NCI-H2171 treated with DMSO at 0.1 percent for 48 hours (cell line): Measurements from ENCODE around the gene PERCC1.
"Not testable (repeated sequence)": the region's sequence is repeated elsewhere in the genome, so short reads cannot be mapped to it uniquely, and the experiment has no call there.

Experiments used
- DNase-seq: peaks from one replicate; lab custom pipeline; 2025; lab: John Stamatoyannopoulos, UW

The PERCC1 gene

DNA sequence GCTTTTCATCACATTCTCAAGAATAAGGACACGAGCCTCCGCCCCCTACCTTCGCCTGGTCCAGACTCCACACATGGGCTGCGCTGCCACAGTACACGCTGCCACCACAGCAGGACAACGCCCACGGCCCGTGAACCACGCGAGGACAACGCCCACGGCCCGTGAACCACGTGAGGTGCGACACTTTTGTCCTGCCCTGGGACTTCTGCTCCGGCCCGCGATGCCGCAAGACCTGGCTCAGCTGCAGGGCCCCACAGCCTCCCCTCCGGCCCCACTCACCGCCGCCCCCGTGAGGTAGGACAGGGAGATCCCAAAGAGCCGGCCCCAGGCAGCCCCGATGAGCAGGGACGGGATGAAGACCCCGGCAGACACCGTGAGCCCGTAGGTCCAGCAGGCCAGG, 19.3 kb downstream of the PERCC1 start:
- no peak for DNase-seq

DNA sequence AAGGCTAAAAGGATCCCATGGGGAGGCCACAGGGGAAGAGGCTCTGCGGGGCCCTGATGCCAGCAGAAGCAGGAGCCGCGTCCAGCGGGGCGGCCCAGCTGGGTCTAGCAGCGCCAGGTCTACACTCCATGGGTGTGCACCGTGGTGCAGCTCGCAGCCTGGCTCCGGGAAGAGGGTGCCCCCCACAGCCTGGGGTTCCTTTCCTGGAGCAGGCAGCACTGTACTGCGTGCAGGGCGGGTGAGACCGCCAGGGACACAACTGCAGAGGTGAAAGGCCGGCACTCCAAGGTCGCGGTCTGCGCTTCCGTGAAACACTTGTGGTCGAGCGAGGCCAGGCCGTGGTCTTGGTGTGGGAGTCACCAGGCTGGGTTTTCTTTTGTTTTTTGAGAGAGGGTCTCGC, 20.0 kb downstream of the PERCC1 start:
- no peak for DNase-seq

DNA sequence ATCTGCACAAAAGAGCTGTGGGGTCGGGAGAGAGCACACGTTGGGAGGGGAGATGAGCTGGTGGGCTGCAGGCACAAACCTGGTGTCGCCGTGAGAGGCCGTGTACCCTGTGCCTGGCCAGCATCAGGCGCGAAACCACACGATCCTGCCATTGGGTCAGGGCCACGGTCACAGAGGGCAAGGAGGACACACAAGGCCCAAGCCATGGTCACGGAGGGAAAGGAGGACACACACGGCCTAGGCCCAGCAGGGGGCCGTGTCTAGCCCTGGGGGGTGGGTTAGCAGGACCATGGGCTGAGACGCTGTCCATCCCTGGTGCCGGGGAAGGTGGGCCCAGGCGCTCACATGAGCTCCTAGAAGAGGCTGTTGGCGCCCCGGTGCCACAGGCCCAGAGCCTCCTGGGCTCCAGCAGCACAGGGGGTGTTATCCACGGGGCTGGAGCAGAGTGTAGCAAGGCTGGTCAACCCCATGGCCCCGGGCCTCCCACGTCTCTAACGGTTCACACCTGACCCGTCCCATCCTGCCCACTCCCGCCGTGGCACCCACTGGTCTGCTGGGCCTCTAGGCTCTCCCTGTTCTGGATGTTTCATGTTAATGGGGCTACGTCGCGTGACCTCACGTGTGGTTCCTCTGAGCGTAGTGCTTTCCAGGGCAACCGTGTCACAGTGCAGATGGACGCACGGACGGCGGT, 21.0 kb downstream of the PERCC1 start:
- DNase-seq: no peak

DNA sequence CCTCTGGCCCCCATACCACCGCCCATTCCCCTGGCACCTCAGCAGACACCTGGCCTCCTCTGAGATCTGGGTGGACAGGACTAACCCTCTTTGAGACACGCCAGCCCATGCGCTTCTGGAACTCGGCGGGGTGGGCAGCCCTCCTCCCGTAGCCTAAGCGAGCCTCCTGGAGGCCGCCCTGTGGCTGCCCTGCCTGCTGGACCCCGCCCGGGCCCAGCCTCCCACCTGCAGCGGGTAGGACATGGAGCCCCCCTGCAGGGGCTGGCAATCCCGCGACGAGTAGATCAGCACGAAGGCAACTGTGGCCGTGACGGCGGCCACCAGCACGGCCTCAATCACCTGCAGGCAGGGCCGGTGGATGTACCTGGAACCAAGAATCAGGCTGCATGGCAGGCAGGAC, 21.7 kb downstream of the PERCC1 start:
- DNase-seq: no peak

DNA sequence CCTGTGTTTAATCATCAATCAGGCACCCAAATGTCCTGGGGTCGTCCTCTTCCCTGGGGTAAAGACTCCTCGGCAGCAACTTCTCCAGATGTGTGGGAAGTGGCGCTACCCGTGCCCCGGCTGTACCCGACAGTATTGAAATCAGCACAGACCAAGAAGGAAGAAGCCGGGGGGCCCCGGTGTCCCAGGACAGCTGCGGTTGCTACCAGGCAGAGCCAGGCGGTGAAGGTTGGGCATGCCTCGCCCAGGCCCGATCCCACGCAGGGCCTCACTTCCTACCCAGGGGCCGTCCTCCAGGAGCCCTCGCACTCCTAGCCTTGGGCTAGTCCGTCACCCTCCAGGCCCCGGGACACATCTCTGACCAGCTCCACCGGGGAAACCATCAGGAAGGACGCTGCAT, 22.4 kb downstream of the PERCC1 start:
- no peak for DNase-seq

DNA sequence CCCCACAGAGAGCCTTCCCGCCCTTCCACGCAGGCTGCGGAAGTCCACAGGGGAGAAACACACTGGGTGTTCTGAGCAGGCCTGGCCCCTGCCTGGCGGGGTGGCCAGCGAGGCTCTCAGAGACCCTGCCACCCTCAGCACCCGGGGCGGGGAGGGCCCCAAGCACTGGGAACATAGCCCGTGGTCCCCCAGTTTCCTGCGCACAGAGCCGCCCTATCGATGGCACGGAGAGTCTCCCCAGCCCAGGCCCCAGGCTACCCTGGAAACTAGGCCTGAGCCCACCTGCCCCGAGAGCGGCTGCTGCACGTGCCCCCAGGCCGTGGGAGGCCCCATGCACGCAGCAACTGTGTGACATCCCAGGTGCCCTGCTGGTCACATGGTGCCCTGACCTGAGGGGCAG, 23.7 kb downstream of the PERCC1 start:
- DNase-seq: no peak

DNA sequence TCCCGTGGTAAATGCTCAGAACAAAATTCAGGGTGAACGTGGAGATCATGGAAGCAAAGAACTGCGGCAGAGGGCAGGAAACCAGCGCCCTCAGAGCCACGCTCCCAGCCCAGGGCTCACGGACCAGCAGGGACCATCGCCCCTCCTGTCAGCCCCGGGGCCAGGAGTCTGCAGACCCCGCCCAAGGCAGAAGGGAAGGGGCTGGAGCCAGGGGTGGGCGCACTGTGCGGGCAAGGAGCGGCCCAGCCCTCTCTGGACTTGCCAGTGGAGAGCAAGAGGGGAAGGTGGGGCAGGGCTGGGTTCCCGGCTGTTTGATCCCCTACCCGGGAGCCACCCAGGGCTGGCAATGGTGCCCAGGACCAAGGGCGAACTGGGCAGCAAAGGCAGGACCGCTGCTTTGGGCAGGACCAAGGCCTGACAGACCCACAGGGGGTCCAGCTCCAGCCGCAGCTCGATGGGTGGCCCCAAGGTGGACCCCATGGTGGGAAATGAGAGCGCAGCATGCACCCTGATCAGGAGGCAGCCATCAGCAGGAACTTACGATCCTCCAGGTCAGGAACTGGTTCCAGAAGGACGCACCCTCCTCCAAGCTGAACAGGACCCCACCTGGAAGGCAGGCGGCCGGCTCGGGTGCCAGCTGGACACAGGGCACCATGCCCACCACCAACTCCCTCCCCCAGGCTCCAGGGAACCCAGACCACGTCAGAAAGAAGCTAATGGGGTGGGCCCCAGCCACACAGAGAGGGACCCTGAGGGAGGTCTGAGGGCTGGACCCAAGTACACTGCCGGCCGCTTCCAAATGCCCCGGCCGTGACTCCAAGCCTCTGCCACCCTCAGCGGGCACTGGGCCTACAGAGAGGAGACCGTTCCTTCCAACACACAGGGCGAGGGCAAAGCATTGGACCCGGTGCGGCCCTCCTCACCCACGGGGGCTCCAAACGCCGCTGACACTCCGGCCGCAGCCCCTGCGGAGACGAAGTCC, 24.6 kb downstream of the PERCC1 start:
- DNase-seq: no peak

DNA sequence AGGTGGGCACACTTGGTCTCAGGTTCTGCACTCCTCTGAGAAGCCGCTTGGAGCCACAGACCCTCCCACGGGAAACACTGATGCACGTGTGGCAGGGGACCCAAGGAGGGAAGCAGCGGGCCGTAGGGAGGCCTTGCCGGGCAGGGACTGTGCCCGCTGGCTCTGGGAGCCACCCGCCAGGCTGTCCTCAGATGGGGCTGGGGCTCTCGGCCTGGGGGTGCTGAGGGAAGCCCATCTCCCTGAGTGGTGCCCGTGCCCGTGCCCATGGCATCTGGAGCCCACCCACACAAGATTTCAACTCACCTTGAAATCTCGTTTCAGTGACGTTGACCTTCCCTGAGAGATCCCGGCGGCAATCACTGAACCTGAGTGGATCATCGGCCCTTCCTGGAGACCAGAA, 26.1 kb downstream of the PERCC1 start:
- DNase-seq: no peak

DNA sequence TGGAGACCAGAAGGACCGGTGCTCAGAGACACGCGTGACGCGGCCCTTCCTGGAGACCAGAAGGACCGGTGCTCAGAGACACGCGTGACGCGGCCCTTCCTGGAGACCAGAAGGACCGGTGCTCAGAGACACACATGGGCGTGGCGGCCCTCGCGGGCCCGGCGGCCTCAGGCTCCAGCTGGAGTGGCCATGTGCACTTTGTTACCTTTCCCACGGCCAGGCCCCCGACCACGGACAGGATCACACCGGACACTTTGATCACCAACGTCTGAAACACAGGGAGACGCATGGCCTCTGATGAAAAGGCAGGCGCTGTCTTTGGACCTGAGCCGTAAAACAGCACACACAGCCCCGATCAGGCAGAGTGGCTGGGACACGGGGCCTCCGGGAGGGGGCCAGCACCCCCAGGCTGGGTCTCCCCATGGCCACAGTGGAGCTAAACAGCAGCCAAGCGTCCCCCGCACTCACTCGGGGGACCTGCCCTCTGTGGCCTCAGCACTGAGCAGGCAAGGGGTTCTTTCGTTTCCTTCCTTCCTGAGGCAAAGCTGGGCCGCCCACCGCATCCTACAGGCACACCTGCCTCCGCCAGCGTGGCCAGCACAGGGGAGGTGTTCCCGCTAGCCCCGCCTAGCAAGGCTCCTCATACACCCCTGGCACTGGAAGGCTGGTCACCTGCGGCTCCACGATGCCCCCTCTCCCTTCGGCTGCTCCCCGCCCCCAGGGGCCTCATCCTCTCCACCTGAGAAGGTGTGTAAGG, 26.8 kb downstream of the PERCC1 start:
- no peak for DNase-seq

DNA sequence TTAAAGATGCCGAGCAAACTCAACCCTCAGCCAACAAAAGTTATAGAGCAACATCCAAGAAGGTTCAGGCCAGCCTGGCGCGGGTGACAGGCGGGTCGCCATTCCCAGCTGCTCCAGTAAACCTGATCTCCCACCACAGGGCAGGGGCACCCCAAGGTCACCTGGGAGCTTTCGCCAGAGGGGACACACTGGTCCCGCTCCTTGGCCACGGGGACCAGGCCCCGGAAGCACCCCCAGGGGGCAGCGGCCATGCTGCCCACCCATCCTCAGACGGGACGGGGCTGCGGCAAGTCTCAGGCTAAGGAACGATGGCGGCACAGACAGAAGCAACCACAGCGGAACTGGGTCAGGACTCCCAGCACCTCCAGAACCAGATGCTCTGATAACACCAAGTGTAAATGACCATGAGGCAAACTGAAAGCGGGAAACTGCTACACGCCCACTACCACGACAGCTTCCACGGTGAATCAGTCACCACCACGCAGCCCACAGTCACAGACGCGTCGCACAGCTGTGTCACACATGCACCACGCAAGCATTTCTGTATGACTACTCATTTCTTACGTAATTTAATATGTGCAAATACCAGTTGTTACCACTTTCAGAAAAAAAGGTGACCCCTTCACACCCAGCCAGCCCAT, 27.6 kb downstream of the PERCC1 start:
- DNase-seq: no peak

DNA sequence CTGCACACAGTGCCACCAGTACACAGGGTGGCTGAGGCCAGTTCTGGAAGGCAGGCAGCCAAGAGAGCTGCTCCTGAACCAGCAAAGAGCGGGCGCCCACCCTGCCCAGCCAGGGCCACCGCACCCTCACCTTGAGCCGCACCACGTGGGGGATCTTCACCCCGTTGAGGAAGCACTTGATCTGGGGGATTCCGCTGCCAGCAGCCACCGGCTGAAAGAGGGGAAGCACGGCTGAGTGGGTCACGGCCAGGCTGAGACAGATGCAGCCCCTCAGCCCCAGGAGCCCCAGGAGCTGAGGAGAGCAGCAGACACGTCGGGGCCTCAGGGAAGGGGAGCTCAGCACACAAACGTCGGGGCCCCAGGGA, 28.1 kb downstream of the PERCC1 start:
- DNase-seq: no peak

DNA sequence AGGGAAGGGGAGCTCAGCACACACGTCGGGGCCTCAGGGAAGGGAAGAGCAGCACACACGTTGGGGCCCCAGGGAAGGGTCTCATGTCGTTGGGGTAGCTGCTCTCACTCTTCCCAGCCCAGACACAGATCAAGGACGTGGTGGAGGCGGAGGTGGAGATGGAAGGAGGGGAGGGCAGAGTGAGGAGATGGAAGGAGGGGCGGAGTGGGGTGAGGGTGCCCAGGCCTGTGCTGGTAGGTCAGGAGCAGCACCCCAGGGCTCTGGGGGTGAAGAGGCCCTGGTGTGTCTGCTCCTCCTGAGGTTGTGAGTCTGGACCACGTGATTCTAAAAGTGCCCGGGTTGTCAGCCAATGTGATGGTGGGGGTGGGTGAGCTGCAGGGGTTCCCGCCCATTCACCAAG, 29.1 kb downstream of the PERCC1 start:
- no peak for DNase-seq

DNA sequence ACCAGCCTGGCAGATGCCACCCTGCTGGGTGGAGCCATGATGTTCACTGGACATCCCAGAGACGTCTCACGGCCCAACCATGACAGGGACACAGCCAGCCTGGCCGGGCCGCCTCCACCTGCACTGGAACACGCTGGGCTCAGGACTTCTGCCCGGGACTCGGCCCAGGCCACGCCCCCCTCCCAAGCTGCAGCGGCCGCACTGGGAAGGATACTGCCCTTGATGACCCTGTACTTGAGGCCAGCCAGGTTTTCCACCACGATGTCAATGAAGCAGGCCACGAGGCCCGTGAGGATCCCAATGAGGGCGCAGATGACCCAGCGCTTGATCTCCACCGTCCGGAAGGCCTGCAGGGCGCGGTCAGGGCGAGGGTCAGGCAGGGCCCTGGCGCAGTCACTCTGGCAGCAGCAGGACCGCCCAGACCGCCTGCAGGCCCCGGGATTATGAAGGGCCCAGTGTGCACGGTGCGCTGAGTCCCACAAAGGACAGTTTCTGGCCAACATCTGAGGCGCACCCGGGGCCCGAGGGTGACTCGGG, 29.8 kb downstream of the PERCC1 start:
- no peak for DNase-seq

DNA sequence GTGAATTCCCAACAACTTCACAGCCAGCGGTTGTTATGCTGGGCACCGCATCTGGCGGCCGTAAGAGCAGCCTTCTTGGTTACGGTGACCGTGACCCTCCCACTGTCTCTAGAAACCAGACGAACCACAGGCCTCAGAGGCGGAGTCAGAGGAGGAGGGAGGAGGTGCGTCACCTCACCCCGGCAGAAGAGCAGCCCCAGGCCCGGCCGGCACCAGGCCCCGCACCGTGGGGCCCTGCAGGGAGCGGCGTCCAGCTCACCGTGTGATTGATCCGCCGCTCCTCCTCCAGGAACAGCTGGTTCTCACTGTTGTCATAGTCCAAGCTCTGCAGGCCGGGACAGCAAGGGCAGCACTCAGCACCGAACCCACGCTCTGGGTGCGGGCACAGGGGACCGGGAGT, 30.3 kb downstream of the PERCC1 start:
- no peak for DNase-seq

DNA sequence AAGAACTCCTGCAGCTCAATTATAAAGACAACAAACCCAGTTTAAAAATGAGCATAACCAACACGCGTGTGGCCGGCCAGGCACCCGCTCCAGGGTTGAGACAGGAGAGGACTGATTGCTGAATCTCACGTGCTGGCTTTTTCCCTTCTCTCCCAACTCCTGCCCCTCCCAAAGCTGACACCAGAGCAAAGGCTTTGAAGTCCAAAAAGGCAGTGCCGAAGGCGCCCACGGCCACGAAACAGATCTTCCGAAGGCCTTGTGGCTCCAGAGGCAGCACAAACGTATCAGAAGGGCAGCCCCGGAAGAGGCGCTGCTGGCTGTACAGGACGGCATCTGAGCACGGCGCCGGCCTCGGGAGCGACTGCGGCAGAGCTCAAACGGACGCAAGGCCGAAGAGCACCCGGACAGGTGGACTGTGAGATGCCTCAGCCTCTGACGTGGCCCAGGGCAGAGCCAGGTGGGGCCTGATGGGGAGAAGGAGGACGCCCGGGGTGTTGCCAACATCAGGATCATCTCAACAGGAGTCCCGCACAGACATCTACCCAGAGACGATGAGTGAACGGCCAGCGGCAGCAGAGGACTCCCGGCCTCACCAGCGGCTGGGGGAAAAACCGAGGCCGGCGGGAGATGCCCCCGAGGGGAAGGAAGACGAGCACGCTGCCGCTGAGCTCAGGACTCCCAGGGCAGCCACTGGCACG, 33.5 kb downstream of the PERCC1 start:
- DNase-seq: no peak

DNA sequence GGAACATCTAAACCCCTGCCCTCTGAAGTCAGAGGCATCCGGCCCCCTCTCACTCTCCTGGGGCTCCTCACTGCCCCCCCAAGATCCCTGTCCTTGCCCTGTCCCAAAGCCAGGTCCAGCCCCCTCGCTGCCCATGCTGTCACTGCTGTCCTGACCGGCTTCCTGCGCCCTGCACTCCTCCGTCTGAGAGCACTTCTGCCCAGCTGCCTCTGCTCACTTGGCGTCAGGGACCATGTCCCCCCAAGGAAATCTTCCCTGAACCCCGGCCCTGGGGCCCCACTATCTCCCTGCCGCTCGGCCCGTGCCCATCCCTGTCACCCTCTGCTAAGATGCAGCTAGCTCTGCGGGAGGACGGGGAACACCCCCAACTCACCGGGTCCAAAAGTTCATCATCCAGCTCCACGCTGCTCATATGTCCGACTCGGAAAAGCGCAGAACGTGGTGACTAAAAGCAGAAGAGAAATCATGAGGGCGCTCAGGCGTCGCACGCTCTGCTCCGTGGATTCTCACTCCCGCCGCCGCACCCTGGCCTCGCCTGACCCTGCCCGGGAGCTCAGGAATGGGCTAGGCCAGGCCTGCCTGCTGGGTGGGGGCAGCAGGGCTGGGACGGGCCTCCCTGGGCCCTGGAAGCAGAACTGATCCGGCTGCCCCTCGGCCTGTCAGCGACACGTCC, 34.2 kb downstream of the PERCC1 start:
- no peak for DNase-seq

DNA sequence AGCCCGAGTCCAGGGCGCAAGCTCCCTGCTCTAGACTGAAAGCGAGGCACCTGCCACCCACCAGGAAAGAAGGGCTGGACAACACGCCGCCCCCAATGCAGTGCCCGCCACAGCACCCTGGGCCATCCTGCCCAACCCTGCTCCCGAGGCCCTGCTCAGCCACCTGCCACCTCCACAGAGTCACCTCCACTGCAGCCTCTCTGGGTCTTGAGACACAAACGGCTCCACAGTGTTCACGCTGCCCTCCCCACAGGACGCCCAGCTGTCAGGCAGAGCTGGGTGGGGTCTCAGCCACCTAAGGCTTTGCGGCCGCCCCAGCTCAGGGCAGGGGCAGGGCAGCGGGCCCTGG, 34.7 kb downstream of the PERCC1 start:
- DNase-seq: no peak

DNA sequence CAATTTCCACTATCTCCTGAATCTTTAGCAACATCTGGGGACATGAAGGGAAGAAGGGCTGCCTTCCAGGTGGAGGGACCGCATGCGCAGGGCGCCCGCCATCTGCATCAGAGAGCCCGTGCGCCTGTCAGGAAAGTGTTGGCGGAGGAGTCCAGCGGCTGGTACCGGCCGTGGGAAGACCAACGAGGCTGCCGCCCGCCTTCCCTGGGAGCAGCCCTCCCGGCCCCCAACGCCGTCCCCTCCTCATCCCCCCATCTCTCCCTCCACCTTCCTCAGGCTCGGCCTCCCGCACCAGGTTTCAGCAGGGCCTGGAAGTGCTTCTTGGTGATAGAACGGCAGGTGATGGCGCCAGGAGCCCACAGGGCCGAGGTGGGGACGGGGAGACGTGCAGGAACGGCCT, 35.2 kb downstream of the PERCC1 start:
- no peak for DNase-seq

DNA sequence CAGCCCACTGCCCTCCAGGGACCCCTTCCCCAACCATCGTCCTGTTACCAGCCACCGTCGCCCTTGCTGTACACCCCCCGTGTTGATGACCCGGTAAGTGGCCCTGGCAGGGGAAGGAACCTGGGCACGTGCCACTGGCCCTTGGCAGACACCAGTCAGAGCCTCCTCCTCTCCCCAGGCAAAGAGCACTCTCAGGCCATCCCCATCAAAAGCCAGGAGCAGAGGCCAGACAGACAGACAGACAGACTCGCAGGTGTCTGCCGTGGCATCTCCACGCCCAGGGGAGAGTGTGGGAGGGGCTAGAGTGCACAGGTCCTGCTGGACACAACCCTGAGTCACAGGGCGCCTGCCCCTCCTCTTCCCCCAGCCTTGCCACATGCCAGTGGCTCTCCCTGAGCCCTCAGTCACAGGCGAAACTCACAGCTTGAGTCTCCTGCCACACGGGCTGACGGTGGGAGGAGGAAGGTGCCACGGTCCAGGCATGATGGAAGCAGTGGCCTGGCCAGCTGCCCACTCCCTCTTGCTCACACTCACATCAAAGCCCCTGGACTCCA, 36.2 kb downstream of the PERCC1 start:
- no peak for DNase-seq

DNA sequence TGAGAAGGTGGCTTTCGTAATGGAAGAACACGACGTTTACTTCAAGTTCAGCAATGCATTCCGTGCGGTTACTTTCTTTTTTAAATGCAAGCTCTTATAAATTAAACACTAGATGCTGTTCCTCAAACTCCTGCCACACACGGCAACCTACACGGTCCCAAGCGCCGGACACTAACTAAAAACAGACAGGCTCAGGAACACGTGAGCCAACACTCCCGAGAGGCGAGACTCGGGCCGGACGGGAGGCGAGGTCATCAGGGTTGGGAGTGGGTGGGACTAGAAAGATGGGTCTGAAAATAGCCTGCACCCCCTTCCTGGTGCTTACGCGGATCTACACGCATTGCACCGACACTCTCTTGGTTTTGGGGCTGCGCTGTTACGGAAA, 37.5 kb downstream of the PERCC1 start:
- no peak for DNase-seq

DNA sequence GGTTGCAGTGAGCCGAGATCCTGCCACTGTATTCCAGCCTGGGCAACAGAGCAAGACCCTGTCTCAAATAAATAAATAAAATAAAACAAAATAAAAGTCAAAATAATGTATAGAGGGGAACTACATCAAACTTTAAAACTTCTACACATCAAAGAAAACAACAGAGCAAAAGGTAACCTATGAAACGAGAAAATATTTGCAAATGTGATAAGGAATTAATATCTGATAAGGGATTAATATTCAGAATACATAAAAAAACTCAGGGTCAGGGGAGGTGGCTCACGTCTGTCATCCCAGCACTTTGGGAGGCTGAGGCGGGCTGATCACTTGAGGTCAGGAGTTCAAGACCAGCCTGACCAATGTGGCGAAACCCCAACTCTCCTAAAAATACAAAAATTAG, 38.3 kb downstream of the PERCC1 start:
- DNase-seq: not testable (repeated sequence)
